H9 (cell line): Measurements from ENCODE around the gene DBH. TPM values are rescaled to one million over a fixed set of nuclear protein-coding genes. Genes with fewer than 3 reads are reported as not detected.

Experiments used
- DNase-seq: peaks from one replicate; pipeline ENCODE4 v3.0.0-alpha.2; 2017
- H2AFZ ChIP-seq: one replicate; pipeline ENCODE4 v1.6.1; 2013; ENCODE audit warnings: mild to moderate bottlenecking, low read length, control low read depth, moderate library complexity
- H2AK5ac ChIP-seq: 2 replicates; pipeline ENCODE4 v1.6.1; 2013; ENCODE audit warnings: low read length, control low read depth, mixed read lengths; ENCODE audit not compliant: insufficient read length
- H2BK120ac ChIP-seq: one replicate; pipeline ENCODE4 v1.6.1; 2013; ENCODE audit warnings: low read depth, mild to moderate bottlenecking, low read length, control low read depth, inconsistent platforms; ENCODE audit not compliant: poor library complexity, severe bottlenecking
- H2BK12ac ChIP-seq: 2 replicates; pipeline ENCODE4 v1.6.1; 2013; ENCODE audit warnings: low read length, control low read depth, mixed read lengths, low read depth; ENCODE audit not compliant: insufficient read length
- H2BK15ac ChIP-seq: 2 replicates; pipeline ENCODE4 v1.6.1; 2013; ENCODE audit warnings: low read depth, low read length, control low read depth
- H2BK20ac ChIP-seq: one replicate; pipeline ENCODE4 v1.6.1; 2013; ENCODE audit warnings: low read depth, mild to moderate bottlenecking, low read length, control low read depth, inconsistent platforms; ENCODE audit not compliant: poor library complexity, severe bottlenecking
- H2BK5ac ChIP-seq: 2 replicates; pipeline ENCODE4 v1.6.1; 2013; ENCODE audit warnings: low read length, control low read depth, mixed read lengths; ENCODE audit not compliant: insufficient read length
- H3K14ac ChIP-seq: 2 replicates; pipeline ENCODE4 v1.6.1; 2013; ENCODE audit warnings: low read length, control low read depth; ENCODE audit not compliant: insufficient read depth
- H3K18ac ChIP-seq: 2 replicates; pipeline ENCODE4 v1.6.1; 2013; ENCODE audit warnings: low read depth, mild to moderate bottlenecking, mixed read lengths, low read length, control low read depth; ENCODE audit not compliant: insufficient read length
- H3K23ac ChIP-seq: 2 replicates; pipeline ENCODE4 v1.6.1; 2013; ENCODE audit warnings: low read length, control low read depth, mixed read lengths, low read depth; ENCODE audit not compliant: insufficient read length
- H3K23me2 ChIP-seq: 2 replicates; pipeline ENCODE4 v1.6.1; 2013; ENCODE audit warnings: low read depth, mild to moderate bottlenecking, mixed read lengths, low read length, control low read depth; ENCODE audit not compliant: insufficient read length, poor library complexity, severe bottlenecking
- H3K27ac ChIP-seq: 2 replicates; pipeline ENCODE4 v1.5.1; 2013; ENCODE audit warnings: low read length, control low read depth, mixed read lengths, low read depth; ENCODE audit not compliant: insufficient read length
- H3K27me3 ChIP-seq: 2 replicates; pipeline ENCODE4 v1.6.1; 2013; ENCODE audit warnings: low read length, control low read depth, inconsistent platforms; ENCODE audit not compliant: insufficient read depth
- H3K4ac ChIP-seq: 2 replicates; pipeline ENCODE4 v1.6.1; 2013; ENCODE audit warnings: low read depth, mild to moderate bottlenecking, control low read depth, inconsistent platforms, low read length, moderate library complexity
- H3K4me1 ChIP-seq: 2 replicates; pipeline ENCODE4 v1.6.1; 2013; ENCODE audit warnings: low read length, control low read depth, inconsistent platforms; ENCODE audit not compliant: insufficient read depth
- H3K4me2 ChIP-seq: 2 replicates; pipeline ENCODE4 v1.6.1; 2013; ENCODE audit warnings: low read length, control low read depth, mixed read lengths; ENCODE audit not compliant: insufficient read length, insufficient read depth
- H3K56ac ChIP-seq: 2 replicates; pipeline ENCODE4 v1.6.1; 2013; ENCODE audit warnings: low read depth, mild to moderate bottlenecking, mixed read lengths, low read length, control low read depth; ENCODE audit not compliant: insufficient read length
- H3K79me1 ChIP-seq: 2 replicates; pipeline ENCODE4 v1.6.1; 2013; ENCODE audit warnings: low read depth, mild to moderate bottlenecking, moderate library complexity, low read length, control low read depth, inconsistent platforms; ENCODE audit not compliant: insufficient read depth, poor library complexity, severe bottlenecking
- H3K79me2 ChIP-seq: 2 replicates; pipeline ENCODE4 v1.6.1; 2013; ENCODE audit warnings: low read length, control low read depth, inconsistent platforms; ENCODE audit not compliant: insufficient read depth
- H3K9ac ChIP-seq: 2 replicates; pipeline ENCODE4 v1.6.1; 2013; ENCODE audit warnings: low read length, control low read depth, mixed read lengths; ENCODE audit not compliant: insufficient read length; ENCODE audit errors: extremely low read depth
- H3K9me3 ChIP-seq: one replicate; pipeline ENCODE4 v1.6.1; 2013; ENCODE audit warnings: low read depth, low read length, inconsistent platforms; ENCODE audit not compliant: control insufficient read depth
- H3T11ph ChIP-seq: one replicate; pipeline ENCODE4 v1.6.1; 2013; ENCODE audit warnings: mild to moderate bottlenecking, low read length, control low read depth, inconsistent platforms
- H4K20me1 ChIP-seq: one replicate; pipeline ENCODE4 v1.6.1; 2013; ENCODE audit not compliant: control insufficient read depth, insufficient read length, insufficient read depth
- H4K5ac ChIP-seq: 2 replicates; pipeline ENCODE4 v1.6.1; 2013; ENCODE audit warnings: low read depth, mild to moderate bottlenecking, mixed read lengths, low read length, control low read depth; ENCODE audit not compliant: insufficient read length
- H4K8ac ChIP-seq: replicated peaks from 2 replicates; pipeline ENCODE4 v1.6.1; 2013; ENCODE audit warnings: low read length, control low read depth, mixed read lengths, low read depth; ENCODE audit not compliant: insufficient read length
- H4K91ac ChIP-seq: 2 replicates; pipeline ENCODE4 v1.6.1; 2013; ENCODE audit warnings: low read depth, mild to moderate bottlenecking, moderate library complexity, mixed read lengths, low read length, control low read depth; ENCODE audit not compliant: insufficient read length
- H3K27ac Mint-ChIP-seq, 3 experiments: 2 replicates in 2 of 3; 3 replicates in 1 of 3; pipeline ENCODE4 v1.8.0; 2020 to 2021; ENCODE audit warnings: mixed read lengths in 3 of 3, mild to moderate bottlenecking in 1 of 3, moderate library complexity in 1 of 3
- H3K27me3 Mint-ChIP-seq: 2 replicates; pipeline ENCODE4 v1.8.0; 2021; ENCODE audit warnings: low read depth, mild to moderate bottlenecking, moderate library complexity, mixed read lengths
- H3K36me3 Mint-ChIP-seq, 3 experiments: 2 replicates in 2 of 3; 3 replicates in 1 of 3; pipeline ENCODE4 v1.8.0; 2020 to 2021; ENCODE audit warnings: low read depth in 3 of 3, mixed read lengths in 3 of 3; ENCODE audit not compliant: insufficient read depth in 1 of 3
- H3K4me1 Mint-ChIP-seq, 2 experiments: 2 replicates each; pipeline ENCODE4 v1.8.0; 2020; ENCODE audit warnings: mixed read lengths in 2 of 2
- H3K4me3 Mint-ChIP-seq, 2 experiments: 2 replicates in 1 of 2; 3 replicates in 1 of 2; pipeline ENCODE4 v1.8.0; 2020 to 2021; ENCODE audit warnings: mild to moderate bottlenecking in 2 of 2, mixed read lengths in 2 of 2, moderate library complexity in 1 of 2
- H3K9me3 Mint-ChIP-seq, 2 experiments: 2 replicates in 1 of 2; 3 replicates in 1 of 2; pipeline ENCODE4 v1.8.0; 2020; ENCODE audit warnings: mild to moderate bottlenecking in 2 of 2, mixed read lengths in 2 of 2, moderate library complexity in 1 of 2
- CTCF ChIP-seq: fragments of 200-600 bp; sonication (generic); conservative IDR thresholded peaks from 3 replicates; pipeline ENCODE4 v1.8.0; 2021; ENCODE audit warnings: antibody characterized with exemption, mild to moderate bottlenecking
- WGBS: extraction: QIAGEN DNeasy Blood & Tissue Kit; methylation state at CpG from one replicate; pipeline ENCODE4 v1.1.7; 2013; ENCODE audit warnings: missing lambda C conversion rate, low lambda C conversion rate, mixed read lengths; ENCODE audit not compliant: insufficient read length; ENCODE audit errors: extremely low coverage; 5-methylcytosine and 5-hydroxymethylcytosine counted together
- total RNA-seq: library from RNA; stranded (reverse); gene quantifications from 2 replicates; pipeline ENCODE4 v1.2.1, GENCODE V29; 2021

The DBH gene
- total RNA-seq, 1 experiment from 2014 or later, result not detected

- Mint-ChIP-seq H3K4me3 (no peak overlapping the region), H3K36me3 (peaks cover 0 to 2% (median 0%) of the 10 kb centered on the region in 3 experiments; a peak in 2 of 7 replicates), H3K9me3 (no peaks in the 10 kb centered on the region), H3K4me1 (peaks cover 0 to 12% of the 10 kb centered on the region in 2 experiments; a peak in 2 of 4 replicates), H3K27me3 (no peaks in the 10 kb centered on the region; the same call in 1 of the 2 replicates), H3K27ac (no peak overlapping the region)
- H3K27me3 ChIP-seq, result no peaks in the 10 kb centered on the region
- H3K23me2 ChIP-seq, result no peaks in the 10 kb centered on the region
- no peak overlapping the region for H2BK12ac ChIP-seq
- H3K79me1 ChIP-seq, result no peaks in the 10 kb centered on the region
- H2BK20ac ChIP-seq, result no peak overlapping the region
- no peak overlapping the region for H2AK5ac ChIP-seq
- no peak overlapping the region for H3K4me2 ChIP-seq
- no peaks in the 10 kb centered on the region for H4K20me1 ChIP-seq
- no peak overlapping the region for H3K14ac ChIP-seq
- H4K5ac ChIP-seq, result no peak overlapping the region
- no peak overlapping the region for H2BK15ac ChIP-seq
- no peak overlapping the region for H2BK5ac ChIP-seq
- H3T11ph ChIP-seq, result no peak overlapping the region
- no peak overlapping the region for H4K8ac ChIP-seq
- no peaks in the 10 kb centered on the region for H3K4me1 ChIP-seq
- no peak overlapping the region for H3K27ac ChIP-seq
- no peak overlapping the region for H3K56ac ChIP-seq
- WGBS, result no CpG with 5 or more reads among the region's 6 CpGs
- H2AFZ ChIP-seq, result no peak overlapping the region
- no peak overlapping the region for H2BK120ac ChIP-seq
- no peak overlapping the region for H3K18ac ChIP-seq
- no peak for TF ChIP-seq CTCF
- H3K9ac ChIP-seq, result no peak overlapping the region
- no peak overlapping the region for H4K91ac ChIP-seq
- H3K4ac ChIP-seq, result no peak overlapping the region
- no peak overlapping the region for H3K23ac ChIP-seq
- no peaks in the 10 kb centered on the region for H3K9me3 ChIP-seq
- no peaks in the 10 kb centered on the region for H3K79me2 ChIP-seq
- DNase-seq, result no peak
Observed at GRCh38 chr9:133699546-133699945, 63.4 kb downstream of the DBH start.
